ENCODE results near the gene LHFPL6.

DNA sequence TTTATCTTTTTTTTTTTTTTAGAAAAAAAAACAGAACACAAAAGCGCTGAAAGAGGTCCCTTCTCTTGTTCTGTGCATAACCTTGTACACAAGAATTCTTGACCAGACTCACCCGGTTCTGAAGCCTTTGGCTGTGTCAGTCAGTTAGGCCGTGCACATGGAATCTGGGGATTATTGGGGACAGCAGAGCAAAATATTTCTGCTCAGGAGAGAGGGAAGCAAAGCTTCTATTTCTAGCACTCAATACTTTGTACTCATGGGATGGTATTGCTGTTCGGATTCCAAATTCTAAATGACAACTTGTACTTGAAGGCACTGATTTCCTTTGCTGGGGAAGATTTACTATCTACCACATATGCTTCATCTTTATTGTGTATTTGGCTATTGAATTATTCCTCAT, 292.0 kb downstream of the LHFPL6 start:
- TF ChIP-seq, protein P1, sequence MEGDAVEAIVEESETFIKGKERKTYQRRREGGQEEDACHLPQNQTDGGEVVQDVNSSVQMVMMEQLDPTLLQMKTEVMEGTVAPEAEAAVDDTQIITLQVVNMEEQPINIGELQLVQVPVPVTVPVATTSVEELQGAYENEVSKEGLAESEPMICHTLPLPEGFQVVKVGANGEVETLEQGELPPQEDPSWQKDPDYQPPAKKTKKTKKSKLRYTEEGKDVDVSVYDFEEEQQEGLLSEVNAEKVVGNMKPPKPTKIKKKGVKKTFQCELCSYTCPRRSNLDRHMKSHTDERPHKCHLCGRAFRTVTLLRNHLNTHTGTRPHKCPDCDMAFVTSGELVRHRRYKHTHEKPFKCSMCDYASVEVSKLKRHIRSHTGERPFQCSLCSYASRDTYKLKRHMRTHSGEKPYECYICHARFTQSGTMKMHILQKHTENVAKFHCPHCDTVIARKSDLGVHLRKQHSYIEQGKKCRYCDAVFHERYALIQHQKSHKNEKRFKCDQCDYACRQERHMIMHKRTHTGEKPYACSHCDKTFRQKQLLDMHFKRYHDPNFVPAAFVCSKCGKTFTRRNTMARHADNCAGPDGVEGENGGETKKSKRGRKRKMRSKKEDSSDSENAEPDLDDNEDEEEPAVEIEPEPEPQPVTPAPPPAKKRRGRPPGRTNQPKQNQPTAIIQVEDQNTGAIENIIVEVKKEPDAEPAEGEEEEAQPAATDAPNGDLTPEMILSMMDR (IDR thresholded peaks at IDR 0.05) = no peak
- TF ChIP-seq POLR2A (IDR thresholded peaks at IDR 0.05) (no peak), POLR2AphosphoS5 (IDR thresholded peaks at IDR 0.05) (no peak)
